Effector CD4-positive, alpha-beta T cell (primary cell): ENCODE results near the gene TAT.
A peak's percentile ranks its signal among the peaks of the same experiment; 100 is the strongest.
"Not testable (repeated sequence)": the region's sequence is repeated elsewhere in the genome, so short reads cannot be mapped to it uniquely, and the experiment has no call there.

Source experiments
- DNase-seq: peaks from one replicate; pipeline ENCODE4 v3.0.0-alpha.2; 2020

TAT gene

GRCh38 chr16:71584543-71585317 lies 7.8 kb upstream of the TAT start:
- no peak for DNase-seq

GRCh38 chr16:71582553-71582848 lies 5.6 kb upstream of the TAT start:
- DNase-seq = not testable (repeated sequence)

GRCh38 chr16:71574702-71575101 lies 2.2 kb downstream of the TAT start:
- DNase-seq = no peak

- DNase-seq = no peak
These were observed 3.4 kb downstream of the TAT start for GRCh38 chr16:71573387-71574094.

GRCh38 chr16:71572497-71573116 lies 4.3 kb downstream of the TAT start:
- no peak for DNase-seq

- DNase-seq = no peak
These were observed 6.7 kb downstream of the TAT start for GRCh38 chr16:71570144-71570543.

GRCh38 chr16:71569621-71570020 lies 7.3 kb downstream of the TAT start:
- no peak for DNase-seq

- DNase-seq = no peak
These were observed 8.3 kb downstream of the TAT start for GRCh38 chr16:71568551-71568950.

- DNase-seq = no peak
These were observed 9.0 kb downstream of the TAT start for GRCh38 chr16:71567931-71568330.

- no peak for DNase-seq
These were observed 10.8 kb downstream of the TAT start for GRCh38 chr16:71565812-71566700.

- DNase-seq = no peak
These were observed 12.4 kb downstream of the TAT start for GRCh38 chr16:71564335-71564967.

GRCh38 chr16:71562552-71562951 lies 14.3 kb downstream of the TAT start:
- no peak for DNase-seq

GRCh38 chr16:71561886-71562285 lies 15.0 kb downstream of the TAT start:
- not testable (repeated sequence) for DNase-seq

GRCh38 chr16:71559855-71560254 lies 17.0 kb downstream of the TAT start:
- DNase-seq = no peak

- no peak for DNase-seq
These were observed 18.8 kb downstream of the TAT start for GRCh38 chr16:71557954-71558582.

- no peak for DNase-seq
These were observed 19.6 kb downstream of the TAT start for GRCh38 chr16:71557299-71557698.

GRCh38 chr16:71555230-71555891 lies 21.5 kb downstream of the TAT start:
- no peak for DNase-seq

- DNase-seq = no peak
These were observed 24.0 kb downstream of the TAT start for GRCh38 chr16:71552698-71553503.

- no peak for DNase-seq
These were observed 29.7 kb downstream of the TAT start for GRCh38 chr16:71547168-71547567.

- DNase-seq = peak; percentile 47
These were observed 34.5 kb downstream of the TAT start for GRCh38 chr16:71542377-71542776.

- peak; percentile 3 for DNase-seq
These were observed 39.2 kb downstream of the TAT start for GRCh38 chr16:71537643-71538042.
